Measurements from ENCODE around the gene WWTR1. TPM values are rescaled to one million over a fixed set of nuclear protein-coding genes. Genes with fewer than 3 reads are reported as not detected.

Gene WWTR1
- total RNA-seq, 2 experiments from 2014 or later: 0.22 to 0.30 TPM

DNA sequence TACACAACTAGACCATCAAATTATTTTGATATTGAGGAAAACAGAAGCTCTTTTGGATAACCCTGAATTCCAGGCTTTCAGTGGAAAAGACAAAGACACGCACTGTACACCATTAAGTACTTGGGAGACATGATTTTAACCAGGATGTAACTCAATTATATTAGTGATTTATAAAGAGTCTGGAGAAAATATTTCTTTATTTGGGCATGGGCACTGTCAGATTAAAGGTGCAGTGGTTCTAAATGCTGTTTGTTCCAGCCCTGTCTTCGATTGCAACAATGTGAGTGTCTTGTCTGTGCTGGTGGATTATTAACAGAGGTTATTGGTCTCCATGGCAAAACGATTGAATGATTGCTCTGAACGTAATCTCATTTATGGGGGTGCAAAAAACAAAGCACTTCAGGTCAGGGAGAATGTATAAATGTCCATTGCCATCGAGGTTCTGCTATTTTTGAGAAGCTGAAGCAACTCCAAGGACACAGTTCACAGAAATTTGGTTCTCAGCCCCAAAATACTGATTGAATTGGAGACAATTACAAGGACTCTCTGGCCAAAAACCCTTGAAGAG is 183.5 kb downstream of the WWTR1 start, which contains the start of gene TM4SF4:
TSS of gene TM4SF4 (plus strand) at position 448 of the 568 bp plus-strand sequence. CDS start 181 bp downstream, outside the sequence.
- TF ChIP-seq, protein P1, sequence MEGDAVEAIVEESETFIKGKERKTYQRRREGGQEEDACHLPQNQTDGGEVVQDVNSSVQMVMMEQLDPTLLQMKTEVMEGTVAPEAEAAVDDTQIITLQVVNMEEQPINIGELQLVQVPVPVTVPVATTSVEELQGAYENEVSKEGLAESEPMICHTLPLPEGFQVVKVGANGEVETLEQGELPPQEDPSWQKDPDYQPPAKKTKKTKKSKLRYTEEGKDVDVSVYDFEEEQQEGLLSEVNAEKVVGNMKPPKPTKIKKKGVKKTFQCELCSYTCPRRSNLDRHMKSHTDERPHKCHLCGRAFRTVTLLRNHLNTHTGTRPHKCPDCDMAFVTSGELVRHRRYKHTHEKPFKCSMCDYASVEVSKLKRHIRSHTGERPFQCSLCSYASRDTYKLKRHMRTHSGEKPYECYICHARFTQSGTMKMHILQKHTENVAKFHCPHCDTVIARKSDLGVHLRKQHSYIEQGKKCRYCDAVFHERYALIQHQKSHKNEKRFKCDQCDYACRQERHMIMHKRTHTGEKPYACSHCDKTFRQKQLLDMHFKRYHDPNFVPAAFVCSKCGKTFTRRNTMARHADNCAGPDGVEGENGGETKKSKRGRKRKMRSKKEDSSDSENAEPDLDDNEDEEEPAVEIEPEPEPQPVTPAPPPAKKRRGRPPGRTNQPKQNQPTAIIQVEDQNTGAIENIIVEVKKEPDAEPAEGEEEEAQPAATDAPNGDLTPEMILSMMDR (IDR thresholded peaks at IDR 0.05): no peak
- H3K27me3 ChIP-seq (ENCODE audit: control insufficient read depth in 1 of 2, insufficient read depth in 2 of 2, low read length in 2 of 2): peaks cover 0 to 2% of the 10 kb centered on the region in 2 experiments
- no peak for ATAC-seq (ENCODE audit: poor library complexity)
- no peaks in the 10 kb centered on the region for H3K4me1 ChIP-seq (ENCODE audit: insufficient read depth, low read length)
- H3K27ac ChIP-seq (ENCODE audit: low read depth in 1 of 2, low read length in 2 of 2): no peak within 1 kb of the TSS
- no peak within 1 kb of the TSS for H3K27ac Mint-ChIP-seq
- no peaks in the 10 kb centered on the region for H3K9me3 Mint-ChIP-seq
- no peaks in the 10 kb centered on the region for H3K27me3 Mint-ChIP-seq
- POLR2A ChIA-PET: interaction anchor here (0.7 kb wide), 1 partner anchor 8 kb away, joined by 3 read pairs; no protein-coding TSS in a partner anchor
- no peaks in the 10 kb centered on the region for H3K9me3 ChIP-seq (ENCODE audit: control insufficient read depth in 1 of 2, insufficient read depth in 1 of 2, low read length in 2 of 2)
- intact Hi-C loops (cut with DNase I, micrococcal nuclease): no loop called here
- no peaks in the 10 kb centered on the region for H3K36me3 Mint-ChIP-seq (ENCODE audit: low read depth)
- no peak within 1 kb of the TSS for H3K4me3 ChIP-seq (ENCODE audit: low read length)
- H3K4me1 Mint-ChIP-seq (ENCODE audit: low read depth): no peaks in the 10 kb centered on the region
- H3K36me3 ChIP-seq (ENCODE audit: insufficient read depth, low read length): no peaks in the 10 kb centered on the region
- CTCF ChIA-PET: no interaction called here
- DNase-seq: no peak
- no peak within 1 kb of the TSS for H3K4me3 Mint-ChIP-seq

DNA sequence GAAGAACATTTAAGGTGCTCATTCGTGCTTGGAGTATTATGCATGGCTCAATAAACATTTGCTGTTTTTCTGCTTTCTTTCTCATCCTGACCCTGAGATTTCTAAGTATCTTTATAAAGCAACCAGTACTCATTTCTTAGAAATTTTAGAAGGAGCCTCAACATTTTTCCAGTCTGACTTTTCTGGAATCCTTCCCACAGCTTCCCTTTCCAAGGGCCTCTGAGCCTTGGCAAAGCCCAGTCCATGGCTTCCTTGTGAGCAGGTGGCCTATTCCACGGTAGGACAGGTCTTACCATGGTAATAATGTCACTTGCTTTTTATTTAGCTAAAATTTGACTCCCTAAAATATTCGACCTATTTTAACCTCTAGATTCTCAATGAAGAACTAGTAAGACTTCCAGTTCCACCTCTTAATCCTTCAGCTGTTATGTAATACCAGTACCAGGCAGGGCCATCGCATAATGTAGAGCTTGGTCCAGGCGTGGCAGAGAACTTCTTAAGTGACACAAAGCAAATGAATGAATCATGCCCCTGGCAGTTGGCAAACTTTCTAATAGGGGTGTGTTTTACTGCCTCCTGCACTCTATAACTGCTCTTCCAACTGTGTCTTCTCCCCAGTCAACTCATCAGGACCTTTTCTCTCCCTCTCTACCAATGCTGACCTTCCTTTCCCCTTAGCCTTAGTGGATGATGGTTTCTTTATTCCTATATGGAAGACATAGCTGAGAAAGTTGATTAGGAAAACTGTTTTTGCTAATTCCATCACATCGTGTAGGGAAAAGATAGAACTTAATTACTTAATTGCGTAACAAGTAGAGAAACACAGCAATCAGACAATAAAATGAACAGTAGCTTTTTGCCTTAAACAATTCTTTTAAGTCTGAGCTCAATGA is 184.2 kb downstream of the WWTR1 start:
- ChIA-PET CTCF (interaction anchor here (0.6 kb wide), 1 partner anchor 23 kb away, joined by 3 read pairs; no protein-coding TSS in a partner anchor), POLR2A (no interaction called here)

DNA sequence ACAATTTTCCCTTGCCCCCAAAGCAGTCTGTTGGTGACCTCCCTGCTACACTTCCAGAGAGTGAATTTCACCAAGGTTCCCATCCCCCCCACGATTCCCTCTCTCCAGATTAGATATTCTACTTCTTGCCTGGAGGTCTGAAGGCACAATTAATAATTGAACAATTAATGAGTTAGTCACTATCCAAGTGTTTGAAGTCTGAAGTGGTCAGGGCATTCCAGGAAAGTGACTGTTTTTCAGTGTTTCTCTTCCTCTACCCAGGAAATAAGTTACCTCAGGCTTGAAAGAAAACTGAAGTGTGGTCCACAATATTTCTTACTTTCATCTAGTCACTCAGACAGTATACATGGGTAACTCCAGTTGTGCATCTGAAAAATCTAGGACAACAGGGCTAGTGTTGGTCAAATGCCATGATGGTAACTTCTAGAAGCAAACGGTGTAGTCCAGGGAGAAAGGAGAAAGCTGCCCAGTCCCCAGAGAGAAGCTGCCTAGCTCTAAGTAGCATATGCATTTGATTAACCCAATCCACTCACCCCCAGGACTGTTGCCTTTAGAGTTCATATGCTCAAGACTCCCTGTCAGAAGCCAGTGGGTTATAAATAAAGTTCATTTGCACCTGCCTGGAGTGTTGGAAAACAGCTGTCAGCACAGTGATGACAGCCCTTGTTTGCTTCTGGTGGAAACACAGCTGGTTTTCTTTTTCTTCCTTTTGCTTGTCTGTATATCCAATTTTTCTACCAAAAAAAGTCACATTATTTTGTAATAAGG is 185.6 kb downstream of the WWTR1 start:
- Mint-ChIP-seq H3K36me3 (ENCODE audit: low read depth) (no peaks in the 10 kb centered on the region), H3K4me3 (no peak overlapping the region), H3K27me3 (no peaks in the 10 kb centered on the region), H3K4me1 (ENCODE audit: low read depth) (no peaks in the 10 kb centered on the region), H3K27ac (no peak overlapping the region), H3K9me3 (no peaks in the 10 kb centered on the region)
- intact Hi-C loops (cut with DNase I, micrococcal nuclease): no loop called here
- DNase-seq (no peak), ATAC-seq (ENCODE audit: poor library complexity) (no peak)
- CTCF ChIA-PET: no interaction called here
- H3K36me3 ChIP-seq (ENCODE audit: insufficient read depth, low read length): no peaks in the 10 kb centered on the region
- TF ChIP-seq, protein P1 (IDR thresholded peaks at IDR 0.05): no peak
- H3K4me3 ChIP-seq (ENCODE audit: low read length): no peak overlapping the region
- peaks cover 0 to 2% of the 10 kb centered on the region in 2 experiments for H3K27me3 ChIP-seq (ENCODE audit: control insufficient read depth in 1 of 2, insufficient read depth in 2 of 2, low read length in 2 of 2)
- POLR2A ChIA-PET: no interaction called here
- no peak overlapping the region for H3K27ac ChIP-seq (ENCODE audit: low read depth in 1 of 2, low read length in 2 of 2)
- no peaks in the 10 kb centered on the region for H3K9me3 ChIP-seq (ENCODE audit: control insufficient read depth in 1 of 2, insufficient read depth in 1 of 2, low read length in 2 of 2)
- H3K4me1 ChIP-seq (ENCODE audit: insufficient read depth, low read length): no peaks in the 10 kb centered on the region

More for the DNA sequence above, 184.2 kb downstream of the WWTR1 start:
- H3K9me3 Mint-ChIP-seq: no peaks in the 10 kb centered on the region
- ATAC-seq (ENCODE audit: poor library complexity) (no peak), DNase-seq (peak in 2 of 14 experiments; percentile 39 to 48)
- Histone ChIP-seq H3K36me3 (ENCODE audit: insufficient read depth, low read length) (no peaks in the 10 kb centered on the region), H3K9me3 (ENCODE audit: control insufficient read depth in 1 of 2, insufficient read depth in 1 of 2, low read length in 2 of 2) (no peaks in the 10 kb centered on the region), H3K4me1 (ENCODE audit: insufficient read depth, low read length) (no peaks in the 10 kb centered on the region), H3K4me3 (ENCODE audit: low read length) (no peak overlapping the region), H3K27ac (ENCODE audit: low read depth in 1 of 2, low read length in 2 of 2) (no peak overlapping the region), H3K27me3 (ENCODE audit: control insufficient read depth in 1 of 2, insufficient read depth in 2 of 2, low read length in 2 of 2) (peaks cover 0 to 2% of the 10 kb centered on the region in 2 experiments)
- H3K36me3 Mint-ChIP-seq (ENCODE audit: low read depth): no peaks in the 10 kb centered on the region
- H3K27ac Mint-ChIP-seq: no peak overlapping the region
- H3K4me1 Mint-ChIP-seq (ENCODE audit: low read depth): no peaks in the 10 kb centered on the region
- H3K4me3 Mint-ChIP-seq: no peak overlapping the region
- TF ChIP-seq, protein P1 (IDR thresholded peaks at IDR 0.05): no peak
- intact Hi-C loops (cut with DNase I, micrococcal nuclease): no loop called here
- no peaks in the 10 kb centered on the region for H3K27me3 Mint-ChIP-seq

All from CD4-positive, alpha-beta T cell (primary cell).